ENCODE results near the gene SHOX. TPM values are rescaled to one million over a fixed set of nuclear protein-coding genes. Genes with fewer than 3 reads are reported as not detected.
"Not testable (repeated sequence)": the region's sequence is repeated elsewhere in the genome, so short reads cannot be mapped to it uniquely, and the experiment has no call there.

The SHOX gene
- total RNA-seq, 2 donors from 2014 or later, result 0.11 to 0.12 TPM

- TF ChIP-seq, protein P1, sequence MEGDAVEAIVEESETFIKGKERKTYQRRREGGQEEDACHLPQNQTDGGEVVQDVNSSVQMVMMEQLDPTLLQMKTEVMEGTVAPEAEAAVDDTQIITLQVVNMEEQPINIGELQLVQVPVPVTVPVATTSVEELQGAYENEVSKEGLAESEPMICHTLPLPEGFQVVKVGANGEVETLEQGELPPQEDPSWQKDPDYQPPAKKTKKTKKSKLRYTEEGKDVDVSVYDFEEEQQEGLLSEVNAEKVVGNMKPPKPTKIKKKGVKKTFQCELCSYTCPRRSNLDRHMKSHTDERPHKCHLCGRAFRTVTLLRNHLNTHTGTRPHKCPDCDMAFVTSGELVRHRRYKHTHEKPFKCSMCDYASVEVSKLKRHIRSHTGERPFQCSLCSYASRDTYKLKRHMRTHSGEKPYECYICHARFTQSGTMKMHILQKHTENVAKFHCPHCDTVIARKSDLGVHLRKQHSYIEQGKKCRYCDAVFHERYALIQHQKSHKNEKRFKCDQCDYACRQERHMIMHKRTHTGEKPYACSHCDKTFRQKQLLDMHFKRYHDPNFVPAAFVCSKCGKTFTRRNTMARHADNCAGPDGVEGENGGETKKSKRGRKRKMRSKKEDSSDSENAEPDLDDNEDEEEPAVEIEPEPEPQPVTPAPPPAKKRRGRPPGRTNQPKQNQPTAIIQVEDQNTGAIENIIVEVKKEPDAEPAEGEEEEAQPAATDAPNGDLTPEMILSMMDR (IDR thresholded peaks at IDR 0.05), result no peak
- intact Hi-C loops (cut with DNase I), result no loop called here
- DNase-seq, result no peak
- H3K27me3 ChIP-seq, result peaks cover 4% of the 10 kb centered on the region
- H3K4me3 ChIP-seq, result no peak overlapping the region
- H3K9me3 ChIP-seq, result no peaks in the 10 kb centered on the region
- no peak overlapping the region for H3K27ac ChIP-seq
- H3K4me1 ChIP-seq, result no peaks in the 10 kb centered on the region
- H3K9ac ChIP-seq (ENCODE audit: low read depth in 2 of 2, low read length in 2 of 2), result no peak overlapping the region
- H3K36me3 ChIP-seq, result no peaks in the 10 kb centered on the region
Measured at GRCh38 chrX:619812-620531, 10.6 kb upstream of the SHOX start.

DNA sequence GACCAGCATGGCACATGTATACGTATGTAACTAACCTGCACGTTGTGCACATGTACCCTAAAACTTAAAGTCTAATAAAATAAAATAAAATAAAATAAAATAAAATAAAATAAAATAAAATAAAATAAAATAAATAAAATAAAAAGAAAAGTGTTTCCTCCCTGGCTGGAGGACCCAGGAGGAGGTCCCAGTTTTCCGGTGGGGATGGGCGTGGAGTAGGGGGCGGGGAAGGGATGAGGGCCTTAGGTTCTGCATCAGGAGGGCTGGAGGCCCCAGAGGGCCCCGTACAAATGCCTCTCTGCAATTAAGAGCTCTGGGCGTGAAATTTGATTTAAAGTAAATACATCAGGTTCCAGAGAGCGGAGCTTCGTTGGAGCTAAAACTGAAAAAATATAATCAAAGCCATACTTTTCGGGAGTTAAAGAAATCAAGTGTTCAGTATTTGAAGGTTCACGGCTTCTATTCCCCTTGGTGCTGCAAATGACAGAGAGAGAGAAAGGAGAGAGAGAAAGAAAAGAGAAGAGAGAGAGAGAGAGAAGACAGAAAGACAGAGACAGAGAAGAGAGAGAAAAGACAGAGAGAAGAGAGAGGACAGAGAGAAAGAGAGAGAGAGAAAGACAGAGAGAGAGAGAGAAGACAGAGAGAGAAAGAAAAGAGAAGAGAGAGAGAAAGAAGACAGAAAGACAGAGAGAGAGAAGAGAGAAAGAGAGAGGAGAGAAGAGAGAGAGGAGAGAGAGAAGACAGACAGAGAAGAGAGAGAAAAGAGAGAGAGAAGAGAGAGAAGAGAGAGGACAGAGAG is 8.7 kb upstream of the SHOX start:
- H3K27me3 ChIP-seq, result peaks cover 4% of the 10 kb centered on the region
- no peaks in the 10 kb centered on the region for H3K4me1 ChIP-seq
- no peaks in the 10 kb centered on the region for H3K36me3 ChIP-seq
- H3K27ac ChIP-seq, result no peak overlapping the region
- TF ChIP-seq, protein P1 (IDR thresholded peaks at IDR 0.05), result no peak
- intact Hi-C loops (cut with DNase I), result no loop called here
- H3K9ac ChIP-seq (ENCODE audit: low read depth in 2 of 2, low read length in 2 of 2), result no peak overlapping the region
- no peak overlapping the region for H3K4me3 ChIP-seq
- no peaks in the 10 kb centered on the region for H3K9me3 ChIP-seq
- no peak for DNase-seq

DNA sequence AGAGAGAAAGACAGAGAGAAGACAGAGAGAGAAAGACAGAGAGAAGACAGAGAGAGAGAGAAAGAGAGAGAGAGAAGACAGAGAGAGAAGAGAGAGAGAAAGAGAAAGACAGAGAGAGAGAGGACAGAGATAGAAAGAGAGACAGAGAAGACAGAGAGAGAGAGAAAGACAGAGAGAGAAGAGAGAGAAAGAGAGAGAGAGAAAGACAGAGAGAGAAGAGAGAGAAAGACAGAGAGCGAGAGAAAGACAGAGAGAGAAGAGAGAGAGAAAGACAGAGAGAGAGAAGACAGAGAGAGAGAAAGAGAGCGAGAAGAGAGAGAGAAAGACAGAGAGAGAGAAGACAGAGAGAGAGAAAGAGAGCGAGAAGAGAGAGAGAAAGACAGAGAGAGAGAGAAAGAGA is 7.8 kb upstream of the SHOX start:
- H3K36me3 ChIP-seq; H3K27ac ChIP-seq; H3K4me3 ChIP-seq; intact Hi-C loops (cut with DNase I); DNase-seq; H3K27me3 ChIP-seq; H3K4me1 ChIP-seq; H3K9me3 ChIP-seq; H3K9ac ChIP-seq (ENCODE audit: low read depth in 2 of 2, low read length in 2 of 2): not testable (repeated sequence)

DNA sequence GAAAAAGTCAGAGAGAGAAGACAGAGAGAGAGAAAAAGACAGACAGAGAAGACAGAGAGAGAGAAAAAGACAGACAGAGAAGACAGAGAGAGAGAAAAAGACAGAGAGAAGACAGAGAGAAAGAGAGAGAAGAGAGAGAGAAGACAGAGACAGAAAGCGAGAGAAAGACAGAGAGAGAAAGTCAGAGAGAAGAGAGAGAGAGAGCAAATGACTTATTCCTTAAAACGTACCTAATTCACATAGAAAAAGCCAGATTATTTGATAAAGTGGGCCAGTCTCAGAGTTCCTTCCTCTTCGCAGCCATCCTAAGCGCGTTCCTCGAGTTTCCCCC is 7.4 kb upstream of the SHOX start:
- no peak for DNase-seq

DNA sequence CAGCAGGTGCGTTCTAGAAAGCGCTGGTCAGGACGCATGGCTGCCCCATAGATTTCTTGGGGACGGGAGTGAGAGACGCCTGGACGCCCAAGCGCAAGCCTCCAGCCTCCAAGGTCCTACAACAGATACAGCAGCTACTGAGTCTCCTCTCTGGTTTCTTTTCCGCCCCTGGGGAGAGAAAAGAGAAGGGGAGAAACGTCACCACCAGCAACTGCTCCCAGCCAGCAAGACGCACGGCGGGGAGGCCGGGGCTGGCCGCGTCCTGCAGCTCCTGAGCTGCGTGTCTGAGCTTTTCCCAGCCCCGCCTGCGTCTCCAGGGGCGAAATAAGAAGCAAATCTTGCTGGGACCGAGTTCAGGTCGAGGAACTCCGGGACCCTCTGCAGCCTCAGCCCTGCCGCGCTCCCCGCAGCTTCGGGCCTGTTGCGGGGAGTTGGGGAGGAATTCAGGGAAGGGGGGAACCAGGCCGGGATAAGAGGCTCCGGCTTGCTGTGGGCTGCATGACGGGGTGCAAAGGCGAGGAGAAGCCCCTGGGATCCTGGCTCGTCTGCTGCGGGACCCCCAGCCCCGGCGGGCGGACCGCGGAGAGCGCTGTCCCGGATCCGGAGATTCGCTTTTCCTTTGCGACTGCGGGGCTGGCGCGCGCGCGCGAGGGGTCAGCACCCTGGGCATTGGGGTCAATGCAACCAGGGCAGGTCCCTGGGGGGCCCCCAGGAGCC is 6.8 kb upstream of the SHOX start:
- intact Hi-C loops (cut with DNase I), result no loop called here
- Histone ChIP-seq H3K27ac (no peak overlapping the region), H3K4me3 (no peak overlapping the region), H3K9ac (ENCODE audit: low read depth in 2 of 2, low read length in 2 of 2) (no peak overlapping the region), H3K36me3 (no peaks in the 10 kb centered on the region), H3K9me3 (no peaks in the 10 kb centered on the region), H3K27me3 (peaks cover 4% of the 10 kb centered on the region), H3K4me1 (no peaks in the 10 kb centered on the region)
- DNase-seq, result no peak
- TF ChIP-seq, protein P1 (IDR thresholded peaks at IDR 0.05), result no peak

More for the DNA sequence above, 7.4 kb upstream of the SHOX start:
- Histone ChIP-seq H3K27ac (no peak overlapping the region), H3K9ac (ENCODE audit: low read depth in 2 of 2, low read length in 2 of 2) (no peak overlapping the region), H3K4me1 (no peaks in the 10 kb centered on the region), H3K9me3 (no peaks in the 10 kb centered on the region), H3K4me3 (no peak overlapping the region), H3K27me3 (peaks cover 4% of the 10 kb centered on the region), H3K36me3 (no peaks in the 10 kb centered on the region)
- TF ChIP-seq, protein P1 (IDR thresholded peaks at IDR 0.05), result no peak
- intact Hi-C loops (cut with DNase I), result no loop called here

All from colonic mucosa (tissue), 4 donors.